ENCODE measurements around the gene ENDOV.

The ENDOV gene

GRCh38 chr17:80422981-80423380 lies 8.0 kb downstream of the ENDOV start:
- Histone ChIP-seq H3K36me3 (ENCODE audit: insufficient read depth, low read length) (peaks cover 5% of the 10 kb centered on the region; the same call in 1 of the 2 replicates), H3K4me3 (ENCODE audit: low read depth in 1 of 2, low read length in 2 of 2) (no peak overlapping the region), H3K4me2 (ENCODE audit: insufficient read depth, low read length) (no peak overlapping the region), H3K4me1 (ENCODE audit: insufficient read depth, low read length) (peaks cover 7% of the 10 kb centered on the region), H3K27me3 (ENCODE audit: insufficient read depth, low read length, poor library complexity) (no peaks in the 10 kb centered on the region), H3K9ac (ENCODE audit: low read depth, low read length) (no peak overlapping the region), H3K9me3 (ENCODE audit: insufficient read depth, low read length, severe bottlenecking) (no peaks in the 10 kb centered on the region), H4K20me1 (ENCODE audit: insufficient read depth, low read length) (peaks cover 9% of the 10 kb centered on the region; the same call in 1 of the 2 replicates), H3K79me2 (ENCODE audit: insufficient read depth, low read length) (no peaks in the 10 kb centered on the region), H3K27ac (ENCODE audit: low read length) (no peak overlapping the region), H2AFZ (ENCODE audit: low read depth, low read length) (no peak overlapping the region)
- DNase-seq (no peak), ATAC-seq (ENCODE audit: insufficient read depth, low read depth) (no peak)
- TF ChIP-seq EZH2 (IDR thresholded peaks at IDR 0.05; ENCODE audit: borderline replicate concordance, low read depth, low read length, severe bottlenecking), result no peak
- TF ChIP-seq, protein P1, sequence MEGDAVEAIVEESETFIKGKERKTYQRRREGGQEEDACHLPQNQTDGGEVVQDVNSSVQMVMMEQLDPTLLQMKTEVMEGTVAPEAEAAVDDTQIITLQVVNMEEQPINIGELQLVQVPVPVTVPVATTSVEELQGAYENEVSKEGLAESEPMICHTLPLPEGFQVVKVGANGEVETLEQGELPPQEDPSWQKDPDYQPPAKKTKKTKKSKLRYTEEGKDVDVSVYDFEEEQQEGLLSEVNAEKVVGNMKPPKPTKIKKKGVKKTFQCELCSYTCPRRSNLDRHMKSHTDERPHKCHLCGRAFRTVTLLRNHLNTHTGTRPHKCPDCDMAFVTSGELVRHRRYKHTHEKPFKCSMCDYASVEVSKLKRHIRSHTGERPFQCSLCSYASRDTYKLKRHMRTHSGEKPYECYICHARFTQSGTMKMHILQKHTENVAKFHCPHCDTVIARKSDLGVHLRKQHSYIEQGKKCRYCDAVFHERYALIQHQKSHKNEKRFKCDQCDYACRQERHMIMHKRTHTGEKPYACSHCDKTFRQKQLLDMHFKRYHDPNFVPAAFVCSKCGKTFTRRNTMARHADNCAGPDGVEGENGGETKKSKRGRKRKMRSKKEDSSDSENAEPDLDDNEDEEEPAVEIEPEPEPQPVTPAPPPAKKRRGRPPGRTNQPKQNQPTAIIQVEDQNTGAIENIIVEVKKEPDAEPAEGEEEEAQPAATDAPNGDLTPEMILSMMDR (IDR thresholded peaks at IDR 0.05; ENCODE audit: borderline replicate concordance, extremely low read depth, low read length, poor library complexity, severe bottlenecking), result no peak

DNA sequence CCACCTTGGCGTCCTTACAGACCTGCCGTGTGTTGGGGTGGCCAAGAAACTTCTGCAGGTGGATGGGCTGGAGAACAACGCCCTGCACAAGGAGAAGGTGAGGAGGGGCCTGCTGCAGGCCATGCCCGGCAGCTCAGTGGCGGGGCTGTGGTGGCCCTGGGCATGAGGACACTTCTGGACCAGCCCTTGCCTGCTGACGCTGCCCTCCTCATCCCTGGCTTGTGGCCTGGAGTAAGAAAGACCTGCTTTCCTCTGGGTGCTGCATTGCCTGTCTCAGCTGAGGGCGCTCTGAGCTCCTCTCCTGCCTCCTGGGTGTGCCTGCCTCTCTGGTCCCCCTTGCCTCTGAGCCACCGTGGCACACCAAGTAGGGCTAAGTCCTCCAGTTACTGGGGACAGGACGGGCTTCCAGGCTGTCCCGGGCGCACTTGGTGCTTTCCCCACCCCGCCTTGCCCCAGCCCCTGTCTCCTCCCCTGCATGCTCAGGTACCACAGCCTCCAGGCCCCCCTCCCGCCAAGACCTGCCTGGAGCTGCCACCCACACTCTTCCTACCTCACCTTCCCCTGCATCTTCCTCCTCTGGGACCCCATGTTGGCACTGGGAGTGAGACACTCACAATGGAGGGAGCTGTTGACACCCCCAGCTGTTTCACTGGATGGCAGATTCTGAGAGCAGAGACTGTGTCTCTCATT lies 8.7 kb downstream of the ENDOV start:
- Histone ChIP-seq H3K9me3 (ENCODE audit: insufficient read depth, low read length, severe bottlenecking) (no peaks in the 10 kb centered on the region), H3K27ac (ENCODE audit: low read length) (no peak overlapping the region), H2AFZ (ENCODE audit: low read depth, low read length) (no peak overlapping the region), H3K36me3 (ENCODE audit: insufficient read depth, low read length) (no peaks in the 10 kb centered on the region), H3K9ac (ENCODE audit: low read depth, low read length) (no peak overlapping the region), H4K20me1 (ENCODE audit: insufficient read depth, low read length) (peaks cover 9% of the 10 kb centered on the region; the same call in 1 of the 2 replicates), H3K27me3 (ENCODE audit: insufficient read depth, low read length, poor library complexity) (no peaks in the 10 kb centered on the region), H3K79me2 (ENCODE audit: insufficient read depth, low read length) (no peaks in the 10 kb centered on the region), H3K4me3 (ENCODE audit: low read depth in 1 of 2, low read length in 2 of 2) (no peak overlapping the region), H3K4me2 (ENCODE audit: insufficient read depth, low read length) (no peak overlapping the region), H3K4me1 (ENCODE audit: insufficient read depth, low read length) (peaks cover 7% of the 10 kb centered on the region)
- no peak for TF ChIP-seq EZH2 (IDR thresholded peaks at IDR 0.05; ENCODE audit: borderline replicate concordance, low read depth, low read length, severe bottlenecking)
- TF ChIP-seq, protein P1 (IDR thresholded peaks at IDR 0.05; ENCODE audit: borderline replicate concordance, extremely low read depth, low read length, poor library complexity, severe bottlenecking), result no peak
- ATAC-seq (ENCODE audit: insufficient read depth, low read depth) (no peak), DNase-seq (no peak)

DNA sequence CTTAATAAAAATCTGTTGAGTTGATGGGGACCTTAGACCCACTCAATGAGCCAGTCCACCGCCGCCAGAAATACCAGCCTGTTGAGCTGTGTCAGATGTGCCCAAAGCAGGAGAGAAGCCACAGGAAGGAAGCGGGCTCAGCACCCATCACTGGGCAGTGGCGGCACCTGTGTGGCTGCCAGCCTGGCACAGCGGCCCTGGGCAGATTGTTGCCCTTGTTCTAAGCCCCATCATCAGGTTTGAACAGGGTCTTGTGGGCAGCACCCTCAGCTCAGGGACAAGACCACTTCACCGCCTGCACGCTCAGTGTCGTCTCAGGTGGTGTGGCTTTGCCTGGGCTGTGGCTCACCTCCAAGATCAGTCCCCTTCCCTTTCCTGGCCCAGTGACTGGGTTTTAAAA lies 9.3 kb downstream of the ENDOV start:
- no peak overlapping the region for H3K27ac ChIP-seq (ENCODE audit: low read length)
- H3K9ac ChIP-seq (ENCODE audit: low read depth, low read length), result no peak overlapping the region
- H3K9me3 ChIP-seq (ENCODE audit: insufficient read depth, low read length, severe bottlenecking), result no peaks in the 10 kb centered on the region
- DNase-seq (no peak), ATAC-seq (ENCODE audit: insufficient read depth, low read depth) (no peak)
- TF ChIP-seq, protein P1 (IDR thresholded peaks at IDR 0.05; ENCODE audit: borderline replicate concordance, extremely low read depth, low read length, poor library complexity, severe bottlenecking), result no peak
- TF ChIP-seq EZH2 (IDR thresholded peaks at IDR 0.05; ENCODE audit: borderline replicate concordance, low read depth, low read length, severe bottlenecking), result no peak
- peaks cover 9% of the 10 kb centered on the region; the same call in 1 of the 2 replicates for H4K20me1 ChIP-seq (ENCODE audit: insufficient read depth, low read length)
- no peaks in the 10 kb centered on the region for H3K79me2 ChIP-seq (ENCODE audit: insufficient read depth, low read length)
- no peak overlapping the region for H3K4me3 ChIP-seq (ENCODE audit: low read depth in 1 of 2, low read length in 2 of 2)
- no peak overlapping the region for H2AFZ ChIP-seq (ENCODE audit: low read depth, low read length)
- peaks cover 7% of the 10 kb centered on the region for H3K4me1 ChIP-seq (ENCODE audit: insufficient read depth, low read length)
- no peak overlapping the region for H3K4me2 ChIP-seq (ENCODE audit: insufficient read depth, low read length)
- H3K27me3 ChIP-seq (ENCODE audit: insufficient read depth, low read length, poor library complexity), result no peaks in the 10 kb centered on the region
- no peaks in the 10 kb centered on the region for H3K36me3 ChIP-seq (ENCODE audit: insufficient read depth, low read length)

Measured in DND-41 (cell line).